ENCODE results near the gene OPHN1. TPM values are rescaled to one million over a fixed set of nuclear protein-coding genes. Genes with fewer than 3 reads are reported as not detected.

Gene OPHN1
- total RNA-seq, 1 donor from 2014 or later = 5.6 TPM

GRCh38 chrX:68433981-68434299 lies 645 bp upstream of the OPHN1 start:
- peak overlapping the region; percentile 78 to 81 for H3K27ac ChIP-seq
- no peaks in the 10 kb centered on the region for H3K9me3 ChIP-seq
- DNase-seq (ENCODE audit: low spot score in 2 of 2) = no peak
- H3K27me3 ChIP-seq = no peaks in the 10 kb centered on the region
- no peaks in the 10 kb centered on the region for H3K4me1 ChIP-seq
- TF ChIP-seq, protein P1, sequence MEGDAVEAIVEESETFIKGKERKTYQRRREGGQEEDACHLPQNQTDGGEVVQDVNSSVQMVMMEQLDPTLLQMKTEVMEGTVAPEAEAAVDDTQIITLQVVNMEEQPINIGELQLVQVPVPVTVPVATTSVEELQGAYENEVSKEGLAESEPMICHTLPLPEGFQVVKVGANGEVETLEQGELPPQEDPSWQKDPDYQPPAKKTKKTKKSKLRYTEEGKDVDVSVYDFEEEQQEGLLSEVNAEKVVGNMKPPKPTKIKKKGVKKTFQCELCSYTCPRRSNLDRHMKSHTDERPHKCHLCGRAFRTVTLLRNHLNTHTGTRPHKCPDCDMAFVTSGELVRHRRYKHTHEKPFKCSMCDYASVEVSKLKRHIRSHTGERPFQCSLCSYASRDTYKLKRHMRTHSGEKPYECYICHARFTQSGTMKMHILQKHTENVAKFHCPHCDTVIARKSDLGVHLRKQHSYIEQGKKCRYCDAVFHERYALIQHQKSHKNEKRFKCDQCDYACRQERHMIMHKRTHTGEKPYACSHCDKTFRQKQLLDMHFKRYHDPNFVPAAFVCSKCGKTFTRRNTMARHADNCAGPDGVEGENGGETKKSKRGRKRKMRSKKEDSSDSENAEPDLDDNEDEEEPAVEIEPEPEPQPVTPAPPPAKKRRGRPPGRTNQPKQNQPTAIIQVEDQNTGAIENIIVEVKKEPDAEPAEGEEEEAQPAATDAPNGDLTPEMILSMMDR (IDR thresholded peaks at IDR 0.05) = no peak
- H3K36me3 ChIP-seq = no peaks in the 10 kb centered on the region
- peak overlapping the region; percentile 50 to 73 for H3K4me3 ChIP-seq
- intact Hi-C loops (cut with DNase I) = loop anchor here (2.0 kb wide), 1 partner anchor 65 kb away; the partner anchor contains the start of gene YIPF6

DNA sequence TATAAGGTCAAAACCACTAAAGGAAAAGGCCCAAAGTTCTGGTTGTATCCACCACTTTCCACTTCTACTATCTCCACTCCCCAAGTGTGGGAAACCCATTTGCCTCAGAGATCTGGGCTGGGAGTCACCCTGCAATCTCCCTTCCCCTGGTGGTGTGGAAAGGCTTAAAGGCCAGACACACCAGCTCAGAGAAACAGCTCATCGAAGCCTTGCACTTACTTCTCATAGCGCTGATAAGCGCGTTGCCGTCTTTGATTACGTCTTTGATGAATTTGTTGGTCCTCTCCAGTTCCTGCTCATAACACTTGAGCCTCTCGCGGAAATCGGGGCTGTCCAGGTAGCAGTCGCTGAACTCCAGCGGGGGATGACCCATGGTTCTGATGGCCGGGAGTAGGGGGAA lies 647 bp downstream of the OPHN1 start:
- Histone ChIP-seq H3K36me3 (no peaks in the 10 kb centered on the region), H3K4me1 (no peaks in the 10 kb centered on the region), H3K27me3 (no peaks in the 10 kb centered on the region), H3K4me3 (peak overlapping the region; percentile 50 to 73), H3K9me3 (no peaks in the 10 kb centered on the region), H3K27ac (peak overlapping the region; percentile 78 to 81)
- intact Hi-C loops (cut with DNase I) = loop anchor here (2.0 kb wide), 1 partner anchor 66 kb away; the partner anchor contains the start of gene YIPF6
- TF ChIP-seq, protein P1 (IDR thresholded peaks at IDR 0.05) = no peak
- no peak for DNase-seq (ENCODE audit: low spot score in 2 of 2)

GRCh38 chrX:68431836-68432235 lies 1.5 kb downstream of the OPHN1 start:
- intact Hi-C loops (cut with DNase I) = loop anchor here (2.0 kb wide), 1 partner anchor 67 kb away; the partner anchor contains the start of gene YIPF6
- DNase-seq (ENCODE audit: low spot score in 2 of 2) = no peak
- no peaks in the 10 kb centered on the region for H3K36me3 ChIP-seq
- no peaks in the 10 kb centered on the region for H3K4me1 ChIP-seq
- peak overlapping the region in 1 of 2 donors; percentile 73 for H3K4me3 ChIP-seq
- H3K27ac ChIP-seq = no peak overlapping the region
- no peaks in the 10 kb centered on the region for H3K9me3 ChIP-seq
- TF ChIP-seq, protein P1 (IDR thresholded peaks at IDR 0.05) = no peak
- no peaks in the 10 kb centered on the region for H3K27me3 ChIP-seq

DNA sequence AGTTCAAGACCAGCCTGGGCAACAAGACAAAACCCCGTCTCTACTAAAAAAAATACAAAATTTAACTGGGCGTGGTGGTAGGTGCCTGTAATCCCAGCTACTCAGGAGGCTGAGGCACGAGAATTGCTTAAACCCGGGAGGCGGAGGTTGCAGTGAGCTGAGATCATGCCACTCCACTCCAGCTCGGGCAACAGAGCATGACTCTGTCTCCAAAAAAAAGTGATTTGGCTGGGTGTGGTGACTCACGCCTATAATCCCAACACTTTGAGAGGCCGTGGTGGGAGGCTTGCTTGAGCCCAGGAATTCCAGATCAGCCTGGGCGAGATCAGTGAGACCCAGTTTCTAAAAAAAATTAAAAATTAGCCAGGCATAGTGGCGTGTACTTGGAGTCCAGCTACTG lies 4.1 kb downstream of the OPHN1 start:
- no peaks in the 10 kb centered on the region for H3K27me3 ChIP-seq
- DNase-seq (ENCODE audit: low spot score in 2 of 2) = no peak
- intact Hi-C loops (cut with DNase I) = no loop called here
- no peaks in the 10 kb centered on the region for H3K36me3 ChIP-seq
- TF ChIP-seq, protein P1 (IDR thresholded peaks at IDR 0.05) = no peak
- H3K4me1 ChIP-seq = no peaks in the 10 kb centered on the region
- H3K4me3 ChIP-seq = no peak overlapping the region
- no peak overlapping the region for H3K27ac ChIP-seq
- no peaks in the 10 kb centered on the region for H3K9me3 ChIP-seq

GRCh38 chrX:68428431-68428830 lies 4.9 kb downstream of the OPHN1 start:
- TF ChIP-seq, protein P1 (IDR thresholded peaks at IDR 0.05) = no peak
- H3K4me3 ChIP-seq = no peak overlapping the region
- no peaks in the 10 kb centered on the region for H3K9me3 ChIP-seq
- no peaks in the 10 kb centered on the region for H3K36me3 ChIP-seq
- intact Hi-C loops (cut with DNase I) = no loop called here
- DNase-seq (ENCODE audit: low spot score in 2 of 2) = no peak
- no peak overlapping the region for H3K27ac ChIP-seq
- no peaks in the 10 kb centered on the region for H3K4me1 ChIP-seq
- H3K27me3 ChIP-seq = no peaks in the 10 kb centered on the region

DNA sequence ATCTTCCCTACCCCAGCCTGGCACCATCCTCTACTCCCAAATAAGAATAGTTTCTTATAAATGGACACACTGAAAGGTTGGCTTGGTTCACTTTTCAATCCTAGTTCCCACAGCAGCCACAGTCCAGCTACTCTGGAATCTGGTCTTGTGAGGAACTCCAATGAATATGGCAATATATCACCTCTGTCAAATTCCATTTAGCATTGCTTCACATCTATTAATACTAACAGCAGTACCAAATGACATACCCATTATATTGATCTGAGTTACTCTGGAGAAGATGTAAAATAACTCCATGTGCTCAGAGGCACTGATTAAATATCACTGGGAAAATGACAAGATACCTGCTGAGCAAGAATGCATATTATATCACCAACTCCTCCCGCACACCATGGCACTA lies 8.6 kb downstream of the OPHN1 start:
- no peak for DNase-seq (ENCODE audit: low spot score in 2 of 2)
- no peaks in the 10 kb centered on the region for H3K9me3 ChIP-seq
- intact Hi-C loops (cut with DNase I) = no loop called here

More for the DNA sequence above, 8.6 kb downstream of the OPHN1 start:
- no peaks in the 10 kb centered on the region for H3K4me1 ChIP-seq
- H3K27ac ChIP-seq = no peak overlapping the region
- H3K4me3 ChIP-seq = no peak overlapping the region
- TF ChIP-seq, protein P1 (IDR thresholded peaks at IDR 0.05) = no peak
- H3K36me3 ChIP-seq = no peaks in the 10 kb centered on the region
- no peaks in the 10 kb centered on the region for H3K27me3 ChIP-seq
